HCT116 (cell line): ENCODE data around the gene CERS6. TPM values are rescaled to one million over a fixed set of nuclear protein-coding genes. Genes with fewer than 3 reads are reported as not detected.

ENCODE experiments used
- ATAC-seq: fragments of 200-7000 bp; cut with Tn5 transposase; 2 replicates; pipeline ENCODE4 v1.9.1; 2020; ENCODE audit warnings: mild to moderate bottlenecking, moderate library complexity
- BruUV-seq: library from RNA; stranded (reverse); fragments of 400-500 nt; replicated peaks from 2 replicates; lab custom pipeline; 2021; lab: Mats Ljungman, UMichigan
- CTCF ChIA-PET: fragments of 300-600 bp; sonication (Branson Sonifier 250); formaldehyde crosslinking; loops from one replicate; lab custom pipeline; 2021; ENCODE audit warnings: antibody characterized with exemption; lab: Charles Lee
- POLR2A ChIA-PET: fragments of 300-600, 350-600 bp; sonication (Branson Sonifier 250); formaldehyde crosslinking; loops from one replicate; lab custom pipeline; 2021; ENCODE audit warnings: antibody characterized with exemption; lab: Charles Lee
- RAD21 ChIA-PET, 2 experiments: fragments of 300-600 bp; sonication (Branson Sonifier 250); formaldehyde crosslinking; loops; one replicate each; lab custom pipeline; 2023; ENCODE audit warnings: low total read pairs in 2 of 2; ENCODE audit not compliant: uncharacterized antibody in 2 of 2, unreplicated experiment in 2 of 2, low non-redundant PET in 1 of 2; lab: Charles Lee
- DNase-seq: peaks from one replicate; pipeline ENCODE4 v3.0.0-alpha.2; 2010; ENCODE audit warnings: low read depth, low spot score
- H2AFZ ChIP-seq: fragments of 200-600 bp; shearing (Covaris generic), sonication (generic); 2 replicates; pipeline ENCODE4 v1.6.1; 2017; ENCODE audit warnings: low read depth, mixed run types, mixed read lengths, antibody characterized with exemption, low read length; ENCODE audit not compliant: poor library complexity, severe bottlenecking
- H3K27ac ChIP-seq: 2 replicates; pipeline ENCODE4 v1.5.1; 2012; ENCODE audit warnings: low read depth, low read length
- H3K27me3 ChIP-seq: fragments of 200-600 bp; sonication (generic); 2 replicates; pipeline ENCODE4 v1.6.1; 2016; ENCODE audit warnings: mixed run types, low read length, mixed read lengths; ENCODE audit not compliant: insufficient read depth
- H3K36me3 ChIP-seq, 2 experiments: fragments of 200-500 bp in 1 of 2; fragments of 200-600 bp in 1 of 2; sonication (Bioruptor generic) in 1 of 2; sonication (generic) in 1 of 2; 2 replicates each; pipeline versions ENCODE4 v1.5.1 to v1.6.1; 2014 to 2016; ENCODE audit warnings: low read length in 2 of 2, inconsistent platforms in 1 of 2, mixed read lengths in 1 of 2, mixed run types in 1 of 2; ENCODE audit not compliant: insufficient read depth in 2 of 2, control insufficient read depth in 1 of 2
- H3K4me1 ChIP-seq, 2 experiments: fragments of 200-600 bp in 1 of 2; sonication (generic) in 1 of 2; 2 replicates each; pipeline versions ENCODE4 v1.5.1 to v1.6.1; 2012 to 2017; ENCODE audit warnings: low read length in 2 of 2, inconsistent platforms in 1 of 2, mild to moderate bottlenecking in 1 of 2, mixed read lengths in 1 of 2, mixed run types in 1 of 2, moderate library complexity in 1 of 2; ENCODE audit not compliant: insufficient read depth in 2 of 2, control insufficient read depth in 1 of 2
- H3K4me2 ChIP-seq: fragments of 200-600 bp; sonication (generic); 2 replicates; pipeline ENCODE4 v1.6.1; 2017; ENCODE audit warnings: mixed run types, low read length, mixed read lengths
- H3K4me3 ChIP-seq, 2 experiments: fragments of 200-600 bp in 1 of 2; sonication (generic) in 1 of 2; replicated peaks in 1 of 2; 2 replicates each; pipeline ENCODE4 v1.5.1; 2011 to 2016; ENCODE audit warnings: low read length in 2 of 2, control low read depth in 1 of 2, low read depth in 1 of 2, mild to moderate bottlenecking in 1 of 2, mixed read lengths in 1 of 2, mixed run types in 1 of 2
- H3K79me2 ChIP-seq: fragments of 200-600 bp; sonication (generic); 2 replicates; pipeline ENCODE4 v1.6.1; 2017; ENCODE audit warnings: mild to moderate bottlenecking, mixed run types, low read length, moderate library complexity, mixed read lengths; ENCODE audit not compliant: insufficient read depth
- H3K9ac ChIP-seq: fragments of 200-600 bp; sonication (generic); 2 replicates; pipeline ENCODE4 v1.6.1; 2016; ENCODE audit warnings: low read length, mixed read lengths
- H3K9me2 ChIP-seq: fragments of 200-600 bp; sonication (generic), shearing (Covaris generic); 2 replicates; pipeline ENCODE4 v1.6.1; 2017; ENCODE audit warnings: mixed run types, mild to moderate bottlenecking, moderate library complexity; ENCODE audit not compliant: insufficient read depth
- H3K9me3 ChIP-seq, 2 experiments: fragments of 200-500 bp in 1 of 2; fragments of 200-600 bp in 1 of 2; sonication (Bioruptor generic) in 1 of 2; sonication (generic) in 1 of 2; 2 replicates each; pipeline ENCODE4 v1.6.1; 2014 to 2017; ENCODE audit warnings: low read length in 2 of 2, mixed read lengths in 2 of 2, inconsistent platforms in 1 of 2, low read depth in 1 of 2, mild to moderate bottlenecking in 1 of 2, mixed run types in 1 of 2, moderate library complexity in 1 of 2; ENCODE audit not compliant: control insufficient read depth in 1 of 2, insufficient read depth in 1 of 2
- H4K20me1 ChIP-seq: fragments of 200-600 bp; sonication (generic), shearing (Covaris generic); 2 replicates; pipeline ENCODE4 v1.6.1; 2017; ENCODE audit warnings: mixed run types, mild to moderate bottlenecking, moderate library complexity; ENCODE audit not compliant: insufficient read depth
- ATF3 ChIP-seq: IDR thresholded peaks from 2 replicates; pipeline ENCODE4 v1.6.1; 2012
- ELF1 ChIP-seq: IDR thresholded peaks from 2 replicates; pipeline ENCODE4 v1.6.1; 2012; ENCODE audit warnings: low read depth, borderline replicate concordance
- EZH2 ChIP-seq: fragments of 200-600 bp; sonication (generic); IDR thresholded peaks from 2 replicates; pipeline ENCODE4 v1.6.1; 2017; ENCODE audit warnings: antibody characterized with exemption, mixed run types
- POLR2AphosphoS5 ChIP-seq: IDR thresholded peaks from 2 replicates; pipeline ENCODE4 v1.6.1; 2011; ENCODE audit warnings: mild to moderate bottlenecking, low read depth, low read length, moderate library complexity
- RAD21 ChIP-seq: IDR thresholded peaks from 2 replicates; pipeline ENCODE4 v1.6.1; 2012; ENCODE audit warnings: low read depth, mild to moderate bottlenecking
- TCF7L2 ChIP-seq: IDR thresholded peaks from 2 replicates; pipeline ENCODE4 v1.7.0; 2011; ENCODE audit warnings: borderline replicate concordance, inconsistent platforms; ENCODE audit not compliant: insufficient read depth, insufficient read length; ENCODE audit errors: extremely low read depth
- ZBTB33 ChIP-seq: IDR thresholded peaks from 2 replicates; pipeline ENCODE4 v1.6.1; 2011; ENCODE audit warnings: mild to moderate bottlenecking, low read length, moderate library complexity; ENCODE audit not compliant: insufficient replicate concordance; ENCODE audit errors: extremely low read depth
- intact Hi-C: fragments of 100-400 bp; cut with micrococcal nuclease; formaldehyde crosslinking; loops from 2 replicates; pipeline ENCODE4 v1.10.0; 2022
- total RNA-seq: library from RNA; stranded (reverse); gene quantifications from one replicate; pipeline ENCODE4 v1.2.1, GENCODE V29; 2021; ENCODE audit not compliant: unreplicated experiment
- TF ChIP-seq, protein P1 (sequence below): IDR thresholded peaks from 2 replicates; pipeline ENCODE4 v1.6.1; 2012

The CERS6 gene
- total RNA-seq, 1 experiment from 2014 or later, result 37.0 TPM

DNA sequence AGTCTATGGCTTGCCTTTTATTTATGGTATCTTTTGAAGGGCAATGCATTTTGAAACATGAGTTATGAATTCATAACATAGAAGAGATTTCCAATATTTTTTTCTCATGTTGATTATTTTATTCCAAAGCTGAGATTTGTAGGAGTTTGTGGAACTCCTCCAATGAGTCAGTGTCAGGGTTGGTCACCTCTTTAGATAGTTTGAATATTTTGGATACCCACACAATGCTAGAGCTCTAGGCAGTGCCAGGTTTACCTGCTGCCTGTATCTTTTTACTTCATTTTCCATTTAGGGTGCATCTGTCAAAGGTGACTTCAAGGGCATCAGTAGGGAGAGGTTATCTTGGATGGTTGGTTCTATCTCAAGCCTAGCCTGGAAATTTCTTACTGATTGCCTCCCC lies 152.7 kb downstream of the CERS6 start:
- H3K27me3 ChIP-seq, result no peaks in the 10 kb centered on the region
- TF ChIP-seq POLR2AphosphoS5 (no peak), RAD21 (no peak), ZBTB33 (no peak), TCF7L2 (no peak), EZH2 (no peak), ATF3 (no peak), ELF1 (no peak)
- TF ChIP-seq, protein P1, sequence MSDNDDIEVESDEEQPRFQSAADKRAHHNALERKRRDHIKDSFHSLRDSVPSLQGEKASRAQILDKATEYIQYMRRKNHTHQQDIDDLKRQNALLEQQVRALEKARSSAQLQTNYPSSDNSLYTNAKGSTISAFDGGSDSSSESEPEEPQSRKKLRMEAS, result no peak
- no peak overlapping the region for H3K4me3 ChIP-seq
- no peaks in the 10 kb centered on the region for H3K9me3 ChIP-seq
- H3K9ac ChIP-seq, result no peak overlapping the region
- BruUV-seq, result no TSS peak
- RAD21 ChIA-PET, result no interaction called here
- intact Hi-C loops, result no loop called here
- POLR2A ChIA-PET, result no interaction called here
- no peak for ATAC-seq
- CTCF ChIA-PET, result no interaction called here
- no peak overlapping the region for H2AFZ ChIP-seq
- no peak for DNase-seq
- peaks cover 10% of the 10 kb centered on the region; the same call in 1 of the 2 replicates for H3K79me2 ChIP-seq
- H3K4me1 ChIP-seq, result no peaks in the 10 kb centered on the region
- H3K36me3 ChIP-seq, result no peaks in the 10 kb centered on the region
- H3K4me2 ChIP-seq, result no peak overlapping the region
- H4K20me1 ChIP-seq, result 0 out of 2 replicates have a peak, but pooled peaks cover 2% of the 10 kb centered on the region
- H3K27ac ChIP-seq, result no peak overlapping the region
- H3K9me2 ChIP-seq, result no peaks in the 10 kb centered on the region
